Measurements from ENCODE around the gene RIMBP3C. TPM values are rescaled to one million over a fixed set of nuclear protein-coding genes. Genes with fewer than 3 reads are reported as not detected.
"Not testable (repeated sequence)": the region's sequence is repeated elsewhere in the genome, so short reads cannot be mapped to it uniquely, and the experiment has no call there.

Gene RIMBP3C
- total RNA-seq, 1 donor from 2014 or later = 0.12 TPM

DNA sequence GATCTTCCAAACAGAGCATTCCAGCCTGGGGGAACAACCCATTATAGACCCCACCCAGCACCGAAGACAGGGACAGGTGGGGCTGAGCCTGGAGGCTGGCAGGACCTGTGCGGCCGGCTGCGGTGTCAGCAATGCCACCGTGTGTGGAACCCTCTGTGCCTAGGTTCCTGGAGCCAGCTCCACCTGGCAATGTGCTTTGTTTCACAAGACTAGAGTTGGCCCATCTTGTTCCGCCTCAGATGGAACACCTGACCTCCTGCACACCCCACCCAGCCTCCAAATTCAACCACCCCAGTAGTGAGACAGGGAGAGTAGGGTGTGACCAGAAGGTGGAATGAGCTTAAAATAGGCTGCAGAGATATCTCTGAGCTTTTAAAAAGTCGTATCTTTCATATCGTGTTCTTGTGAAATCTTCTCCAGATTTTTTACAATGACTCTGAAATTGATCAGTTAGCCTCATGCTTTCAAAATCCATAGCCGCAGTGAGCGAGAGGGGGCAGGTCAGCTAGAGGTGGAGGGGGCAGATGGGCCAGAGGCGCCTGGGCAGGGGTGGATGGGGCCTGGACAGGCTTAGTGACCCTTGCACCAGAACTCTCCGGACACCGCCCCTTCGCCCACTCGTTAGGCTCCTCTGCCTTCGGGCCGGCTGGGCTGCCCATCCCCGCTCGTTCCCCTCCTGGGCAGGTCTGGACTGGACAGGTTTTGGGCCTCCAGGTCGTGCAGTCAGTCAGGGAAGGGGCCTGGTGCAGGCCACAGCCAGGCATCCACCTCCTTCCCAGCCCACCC lies 18.2 kb downstream of the RIMBP3C start:
- not testable (repeated sequence) for DNase-seq (ENCODE audit: low read depth); H3K4me3 ChIP-seq (ENCODE audit: low read depth, low read length)

DNA sequence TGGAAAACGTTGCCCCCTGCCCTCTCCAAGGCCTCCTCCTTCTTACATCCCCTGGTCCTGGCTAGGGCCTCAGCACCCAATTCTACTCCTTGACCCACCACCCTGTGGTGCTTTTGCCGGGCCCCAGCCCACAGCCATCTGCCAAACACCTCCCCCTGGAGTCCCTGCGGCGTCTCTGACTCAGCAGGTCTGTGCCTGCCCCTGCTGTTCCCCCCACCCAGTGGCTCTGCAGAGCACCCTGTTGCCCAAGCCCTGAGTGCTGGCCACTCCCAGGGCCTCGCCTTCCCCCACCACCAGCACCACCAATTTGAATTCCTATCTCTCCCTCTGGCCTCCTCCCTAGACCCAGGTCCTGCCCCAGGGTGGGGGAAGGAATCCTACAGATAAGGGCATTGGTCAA lies 19.7 kb downstream of the RIMBP3C start:
- DNase-seq (ENCODE audit: low read depth); H3K4me3 ChIP-seq (ENCODE audit: low read depth, low read length): not testable (repeated sequence)

DNA sequence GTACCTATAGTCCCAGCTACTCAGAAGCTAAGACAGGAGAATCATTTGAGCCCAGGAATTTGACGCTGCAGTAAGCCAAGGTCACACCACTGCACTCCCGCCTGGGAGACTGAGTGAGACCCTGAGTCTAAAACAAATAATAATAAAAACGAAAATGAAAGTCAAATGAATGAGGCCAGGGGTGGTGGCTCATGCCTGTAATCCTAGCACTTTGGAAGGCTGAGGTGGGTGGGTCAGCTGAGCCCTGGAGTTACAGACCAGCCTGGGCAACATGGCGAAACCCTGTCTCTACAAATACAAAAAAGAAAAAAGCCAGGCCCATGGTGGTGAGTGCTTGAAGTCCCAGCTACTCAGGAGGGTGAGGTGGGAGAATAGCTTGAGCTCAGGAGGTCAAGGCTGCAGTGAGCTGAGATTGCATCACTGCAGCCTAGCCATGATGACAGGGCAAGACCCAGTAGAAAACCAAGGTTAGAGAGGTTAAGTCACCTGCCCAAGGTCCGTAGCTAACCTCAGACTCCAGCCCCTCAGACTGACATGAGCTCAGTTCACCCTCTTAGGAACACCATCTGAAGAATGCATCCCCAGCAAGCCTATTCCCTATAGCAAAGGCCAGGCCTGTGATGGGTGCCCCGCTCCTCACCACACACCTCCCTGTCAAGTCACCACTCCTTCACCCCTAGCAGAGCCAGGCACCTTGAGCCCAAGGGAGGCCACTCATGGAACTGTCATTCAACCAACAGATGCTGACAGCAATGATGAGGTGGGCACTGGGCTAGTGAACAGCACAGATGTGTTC lies 24.4 kb downstream of the RIMBP3C start:
- not testable (repeated sequence) for H3K4me3 ChIP-seq (ENCODE audit: low read depth, low read length); DNase-seq (ENCODE audit: low read depth)

DNA sequence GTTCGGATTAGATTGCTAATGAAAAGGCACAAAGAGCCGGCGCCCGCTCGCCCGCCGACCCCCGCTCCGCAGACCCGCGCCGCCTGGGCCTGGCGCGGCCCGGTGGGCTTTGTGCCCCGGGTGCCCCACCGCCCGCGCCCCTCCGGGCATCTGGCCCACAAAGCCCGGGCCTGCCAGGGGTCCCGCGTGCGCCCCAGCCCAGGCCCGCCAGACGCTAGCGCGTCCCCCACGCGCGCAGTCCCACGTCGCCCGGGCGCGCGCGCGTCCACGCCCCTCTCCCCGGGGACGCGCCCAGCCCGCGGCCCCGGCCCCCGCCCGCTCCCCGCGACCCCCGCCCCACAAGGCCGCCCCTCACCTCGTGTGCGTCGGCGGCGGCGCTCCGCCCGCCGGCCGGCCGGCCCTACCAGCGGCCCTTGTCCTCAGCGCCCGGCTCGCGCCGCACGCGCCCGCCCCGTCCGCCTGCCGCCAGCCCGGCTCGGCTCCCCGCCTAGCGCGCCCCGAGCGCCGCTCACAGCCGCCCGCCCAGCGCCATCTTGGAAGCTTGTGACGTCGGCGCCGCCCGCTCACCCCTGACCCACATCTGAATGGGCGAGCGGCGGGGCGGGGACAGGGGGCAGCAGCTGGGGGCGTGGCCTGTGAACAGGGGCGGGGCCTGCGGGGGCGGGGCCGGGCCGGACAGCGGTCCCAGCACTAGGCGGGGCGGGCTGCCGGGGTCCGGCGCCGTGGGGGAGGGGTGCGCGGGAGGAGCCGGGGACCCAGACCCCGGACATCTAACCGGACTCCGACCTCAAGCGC lies 34.1 kb downstream of the RIMBP3C start:
- DNase-seq (ENCODE audit: low read depth); H3K4me3 ChIP-seq (ENCODE audit: low read depth, low read length): not testable (repeated sequence)

DNA sequence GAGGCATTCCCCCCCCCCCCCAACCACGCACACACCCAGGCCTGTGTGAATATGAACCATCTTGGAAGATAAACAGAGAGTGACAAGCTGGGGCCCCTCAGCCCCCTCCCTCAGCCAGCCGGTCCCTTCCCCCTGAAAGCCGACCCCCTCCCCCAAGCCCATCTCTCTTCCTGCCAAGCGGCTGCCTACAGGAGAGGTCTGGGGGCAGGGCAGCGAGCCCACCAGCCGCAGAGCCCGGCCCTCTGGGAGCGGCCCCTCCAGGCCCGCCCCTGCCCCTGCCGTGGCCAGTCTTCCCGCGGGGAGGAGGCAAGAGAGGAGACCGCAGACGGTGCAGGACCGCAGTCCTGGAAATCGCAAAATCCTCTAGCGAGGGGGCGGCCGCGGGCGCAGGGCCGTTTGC lies 34.7 kb downstream of the RIMBP3C start:
- not testable (repeated sequence) for H3K4me3 ChIP-seq (ENCODE audit: low read depth, low read length); DNase-seq (ENCODE audit: low read depth)

DNA sequence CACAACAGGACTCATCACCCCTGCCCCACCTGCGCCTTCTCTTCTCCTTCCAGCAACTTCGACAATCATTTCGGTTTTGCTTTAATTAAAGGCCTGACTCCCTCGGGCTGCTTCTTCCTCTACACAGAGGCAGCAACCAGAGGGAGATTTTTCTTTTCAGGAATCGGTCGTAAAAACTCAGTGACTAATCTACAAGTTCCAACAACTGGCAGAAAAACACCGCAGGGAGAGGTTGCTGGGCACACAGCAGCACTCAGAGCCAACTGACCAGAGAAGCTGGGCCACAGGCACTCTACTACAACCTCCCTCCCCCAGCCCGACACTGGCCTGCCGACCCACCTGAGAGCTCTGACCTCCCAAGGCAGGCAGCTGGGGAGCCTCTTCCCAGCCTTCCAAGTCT lies 36.0 kb downstream of the RIMBP3C start:
- DNase-seq (ENCODE audit: low read depth); H3K4me3 ChIP-seq (ENCODE audit: low read depth, low read length): not testable (repeated sequence)

DNA sequence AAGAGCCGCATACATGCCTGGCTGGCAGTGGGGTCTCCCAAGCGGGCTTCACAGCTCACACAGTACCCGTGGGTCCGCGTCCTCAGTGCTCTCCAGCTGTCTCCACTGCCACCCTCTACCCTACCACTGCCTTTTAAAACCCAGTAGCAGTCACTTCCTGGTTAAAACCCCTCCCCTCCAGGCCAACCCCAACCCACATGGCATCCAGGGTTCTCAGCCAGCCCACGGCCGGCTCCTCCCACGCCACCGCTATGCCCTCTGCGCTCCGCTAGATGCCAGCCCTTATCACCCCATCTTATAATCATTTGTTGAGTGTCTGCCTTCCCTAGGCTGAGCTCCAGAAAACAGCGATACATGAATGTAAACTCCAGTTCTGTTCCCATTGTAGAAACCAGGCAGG lies 37.1 kb downstream of the RIMBP3C start:
- H3K4me3 ChIP-seq (ENCODE audit: low read depth, low read length); DNase-seq (ENCODE audit: low read depth): not testable (repeated sequence)

DNA sequence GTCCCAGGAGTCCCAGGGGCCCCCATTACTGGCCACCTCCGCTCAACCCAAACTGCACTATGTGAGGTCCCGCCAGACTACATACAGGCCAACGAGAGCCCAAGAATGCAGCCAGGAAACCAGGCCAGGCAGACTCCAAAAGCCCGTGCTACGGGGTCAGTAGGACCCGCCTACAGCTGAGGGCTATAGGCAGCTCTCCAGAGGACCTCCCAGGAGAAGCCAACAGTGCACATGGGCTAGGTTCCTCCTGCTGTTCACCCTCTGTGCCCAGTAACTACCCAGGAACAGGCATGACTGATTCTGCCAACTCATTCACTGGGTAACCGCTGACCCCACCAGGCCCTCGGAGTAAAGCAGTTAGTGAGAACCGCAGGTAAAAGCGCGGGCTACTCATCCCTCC lies 39.2 kb downstream of the RIMBP3C start:
- not testable (repeated sequence) for H3K4me3 ChIP-seq (ENCODE audit: low read depth, low read length); DNase-seq (ENCODE audit: low read depth)

DNA sequence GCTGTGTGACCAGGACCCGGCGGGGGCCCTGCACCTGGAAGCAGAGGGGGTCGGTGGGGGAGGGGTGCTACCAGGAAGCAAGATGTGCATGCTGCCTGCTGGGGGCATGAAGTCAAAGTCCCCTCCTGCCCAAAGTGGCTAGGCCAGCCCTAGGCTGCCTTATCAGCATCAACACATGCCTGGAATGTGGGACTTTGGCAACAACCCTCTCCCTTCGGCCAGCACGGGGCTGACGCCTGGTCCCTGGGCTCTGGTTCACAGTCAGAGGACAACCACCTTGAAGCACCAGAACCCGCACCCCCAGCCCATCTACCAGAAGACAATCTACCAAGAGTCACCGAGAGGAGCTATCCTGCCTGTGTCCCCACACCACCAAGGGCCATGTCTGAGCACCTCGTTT lies 40.9 kb downstream of the RIMBP3C start:
- not testable (repeated sequence) for DNase-seq (ENCODE audit: low read depth); H3K4me3 ChIP-seq (ENCODE audit: low read depth, low read length)

DNA sequence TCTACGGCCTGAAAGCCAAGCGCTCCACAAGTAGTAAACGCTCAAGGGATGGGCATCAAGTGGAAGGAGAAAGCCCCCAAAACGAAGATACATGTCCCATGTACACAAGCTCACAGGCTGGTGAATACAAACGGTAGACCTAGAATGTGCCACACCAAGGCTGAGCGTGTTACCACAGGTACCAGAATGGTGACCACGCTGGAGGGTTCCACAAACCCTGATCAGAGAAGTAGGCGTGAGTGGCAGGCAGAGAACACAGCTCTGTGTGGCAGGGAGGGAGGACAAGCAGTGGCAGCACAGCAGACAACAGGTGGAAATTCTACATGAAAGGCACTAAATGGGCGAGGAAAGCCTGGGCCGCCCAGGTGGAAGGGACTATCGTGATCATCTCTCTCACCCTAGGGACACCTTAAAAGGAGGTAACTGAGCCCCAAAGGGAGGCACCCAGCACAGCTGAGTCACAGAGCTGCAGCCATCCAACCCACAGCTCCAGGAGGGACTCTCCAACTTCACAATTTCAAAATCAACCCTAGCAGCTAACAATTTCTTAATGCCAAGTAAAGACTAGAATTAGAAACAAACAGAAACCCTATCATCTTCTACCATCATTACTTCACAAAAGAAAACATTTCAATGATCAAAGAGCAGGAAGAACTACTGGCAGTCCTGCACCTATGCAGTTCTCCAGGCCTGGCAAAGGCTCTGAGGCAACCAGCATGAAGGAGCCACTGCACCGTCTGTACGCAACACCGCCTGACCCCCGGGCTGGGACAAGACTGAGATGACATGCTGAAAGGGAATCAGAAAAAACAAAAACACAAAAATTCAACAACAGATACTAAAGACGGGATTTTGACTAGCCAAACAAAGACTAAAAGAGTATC lies 51.4 kb downstream of the RIMBP3C start:
- not testable (repeated sequence) for DNase-seq (ENCODE audit: low read depth); H3K4me3 ChIP-seq (ENCODE audit: low read depth, low read length)

DNA sequence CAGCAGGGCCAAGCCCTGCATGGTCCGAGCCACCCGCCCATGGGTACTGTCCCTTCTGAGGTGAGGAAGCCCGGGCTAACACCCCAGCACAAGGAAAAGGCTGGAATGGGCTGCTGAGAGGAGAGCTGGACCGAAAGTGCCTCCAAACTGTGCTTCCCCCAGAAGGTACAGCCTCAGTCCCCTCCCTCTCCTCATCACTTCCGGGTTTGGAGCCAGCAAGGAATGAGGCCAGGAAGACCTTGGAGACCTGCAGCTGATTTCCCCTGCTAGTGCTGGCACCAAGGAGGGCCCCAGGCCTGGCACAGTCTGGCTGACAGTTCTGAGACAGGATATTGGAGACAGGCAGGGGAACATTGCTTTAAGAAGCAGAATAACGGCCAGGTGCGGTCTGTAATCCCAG lies 52.8 kb downstream of the RIMBP3C start:
- not testable (repeated sequence) for DNase-seq (ENCODE audit: low read depth); H3K4me3 ChIP-seq (ENCODE audit: low read depth, low read length)

DNA sequence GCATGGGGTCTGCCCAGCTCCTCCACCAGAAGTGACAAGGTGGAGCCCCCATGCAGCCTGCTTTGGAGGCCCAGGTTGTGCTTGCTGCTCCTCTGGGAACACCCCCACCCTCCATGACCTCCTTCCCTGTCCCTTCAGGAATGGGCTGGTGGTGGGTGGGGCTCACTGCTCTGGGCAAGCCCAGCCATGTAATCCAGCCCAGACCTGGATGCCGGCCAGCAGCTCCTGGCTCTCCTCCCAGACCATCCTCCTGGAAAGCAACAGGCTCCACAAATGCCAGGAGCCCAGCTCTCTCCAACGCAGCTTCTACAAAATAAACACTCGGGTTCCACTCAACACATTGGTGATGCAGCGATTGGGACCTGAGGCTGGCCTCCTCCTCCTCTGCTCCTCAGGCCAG lies 53.3 kb downstream of the RIMBP3C start:
- H3K4me3 ChIP-seq (ENCODE audit: low read depth, low read length); DNase-seq (ENCODE audit: low read depth): not testable (repeated sequence)

Other genes starting within 250 kb of the RIMBP3C start
- gene RIMBP3B, start 167.7 kb downstream of the RIMBP3C start, total RNA-seq = 0.29 TPM in 1 of 2 replicates, not detected in the other
- gene HIC2, start 134.1 kb downstream of the RIMBP3C start, total RNA-seq = 4.4 and 5.3 TPM in 2 replicates
- 1.8 and 3.8 TPM in 2 replicates for gene TMEM191C, start 84.1 kb downstream of the RIMBP3C start, total RNA-seq
- gene UBE2L3, start 16.3 kb upstream of the RIMBP3C start, total RNA-seq = 102 and 113 TPM in 2 replicates
- 123 TPM in 2 replicates for gene YDJC, start 78.6 kb upstream of the RIMBP3C start, total RNA-seq
- 0.17 and 0.29 TPM in 2 replicates for gene CCDC116, start 81.3 kb upstream of the RIMBP3C start, total RNA-seq
- 93.2 and 109 TPM in 2 replicates for gene SDF2L1, start 90.8 kb upstream of the RIMBP3C start, total RNA-seq
- 25.5 and 31.0 TPM in 2 replicates for gene PPIL2, start 114.6 kb upstream of the RIMBP3C start, total RNA-seq
- 1.5 and 7.3 TPM in 2 replicates for gene YPEL1, start 184.3 kb upstream of the RIMBP3C start, total RNA-seq